ENCODE data around the gene ACOT8.

ACOT8 gene

GRCh38 chr20:45821947-45822346 lies 35.2 kb downstream of the ACOT8 start:
- H3K4me3 ChIP-seq (replicated peaks; ENCODE audit: insufficient read depth, low read length) = no peak overlapping the region
- TF ChIP-seq SPI1 (IDR thresholded peaks at IDR 0.05; ENCODE audit: borderline replicate concordance, low read depth) = no peak
- TF ChIP-seq CTCF (IDR thresholded peaks at IDR 0.05; ENCODE audit: insufficient read depth, low read length) = no peak
- no peak for TF ChIP-seq REST (IDR thresholded peaks at IDR 0.05; ENCODE audit: insufficient replicate concordance, low read depth)
- H3K27me3 ChIP-seq (ENCODE audit: insufficient read depth, poor library complexity, severe bottlenecking) = peaks cover 9% of the 10 kb centered on the region
- no peak for DNase-seq (ENCODE audit: low read depth in 1 of 2, low spot score in 1 of 2)
- H3K27ac ChIP-seq (replicated peaks) = no peak overlapping the region

- Histone ChIP-seq H3K27me3 (ENCODE audit: insufficient read depth, poor library complexity, severe bottlenecking) (peaks cover 9% of the 10 kb centered on the region), H3K4me3 (replicated peaks; ENCODE audit: insufficient read depth, low read length) (no peak overlapping the region), H3K27ac (replicated peaks) (no peak overlapping the region)
- TF ChIP-seq GABPA (IDR thresholded peaks at IDR 0.05; ENCODE audit: low read depth) (no peak), SPI1 (IDR thresholded peaks at IDR 0.05; ENCODE audit: borderline replicate concordance, low read depth) (no peak), CTCF (IDR thresholded peaks at IDR 0.05; ENCODE audit: insufficient read depth, low read length) (no peak), POLR2AphosphoS5 (IDR thresholded peaks at IDR 0.05; ENCODE audit: low read depth) (no peak), REST (IDR thresholded peaks at IDR 0.05; ENCODE audit: insufficient replicate concordance, low read depth) (no peak)
- DNase-seq (ENCODE audit: low read depth in 1 of 2, low spot score in 1 of 2) = no peak
Observed at GRCh38 chr20:45819466-45819865, 37.7 kb downstream of the ACOT8 start.

GRCh38 chr20:45818239-45818638 lies 39.0 kb downstream of the ACOT8 start:
- no peak overlapping the region for H3K27ac ChIP-seq (replicated peaks)
- no peak for DNase-seq (ENCODE audit: low read depth in 1 of 2, low spot score in 1 of 2)
- no peak overlapping the region for H3K4me3 ChIP-seq (replicated peaks; ENCODE audit: insufficient read depth, low read length)
- TF ChIP-seq CTCF (IDR thresholded peaks at IDR 0.05; ENCODE audit: insufficient read depth, low read length) (no peak), POLR2AphosphoS5 (IDR thresholded peaks at IDR 0.05; ENCODE audit: low read depth) (no peak), GABPA (IDR thresholded peaks at IDR 0.05; ENCODE audit: low read depth) (no peak), SPI1 (IDR thresholded peaks at IDR 0.05; ENCODE audit: borderline replicate concordance, low read depth) (no peak)
- H3K27me3 ChIP-seq (ENCODE audit: insufficient read depth, poor library complexity, severe bottlenecking) = peaks cover 6% of the 10 kb centered on the region

All from HL-60 (cell line).